Gastroesophageal sphincter (tissue), 3 donors: ENCODE results near the gene UNKL.

ENCODE experiments used
- EP300 ChIP-seq: sonication (generic); formaldehyde crosslinking; IDR thresholded peaks from one replicate; pipeline ENCODE4 v1.6.1; 2017; ENCODE audit warnings: antibody characterized with exemption, mild to moderate bottlenecking
- TF ChIP-seq, protein P1 (sequence below), 4 experiments: fragments of 200-600 bp in 2 of 4; fragments of 450-650 bp in 2 of 4; sonication (generic) in 1 of 4; IDR thresholded peaks; one replicate each; pipeline ENCODE4 v1.5.1; 2017 to 2019; ENCODE audit warnings: antibody characterized with exemption in 4 of 4, mild to moderate bottlenecking in 2 of 4, moderate library complexity in 2 of 4

DNA sequence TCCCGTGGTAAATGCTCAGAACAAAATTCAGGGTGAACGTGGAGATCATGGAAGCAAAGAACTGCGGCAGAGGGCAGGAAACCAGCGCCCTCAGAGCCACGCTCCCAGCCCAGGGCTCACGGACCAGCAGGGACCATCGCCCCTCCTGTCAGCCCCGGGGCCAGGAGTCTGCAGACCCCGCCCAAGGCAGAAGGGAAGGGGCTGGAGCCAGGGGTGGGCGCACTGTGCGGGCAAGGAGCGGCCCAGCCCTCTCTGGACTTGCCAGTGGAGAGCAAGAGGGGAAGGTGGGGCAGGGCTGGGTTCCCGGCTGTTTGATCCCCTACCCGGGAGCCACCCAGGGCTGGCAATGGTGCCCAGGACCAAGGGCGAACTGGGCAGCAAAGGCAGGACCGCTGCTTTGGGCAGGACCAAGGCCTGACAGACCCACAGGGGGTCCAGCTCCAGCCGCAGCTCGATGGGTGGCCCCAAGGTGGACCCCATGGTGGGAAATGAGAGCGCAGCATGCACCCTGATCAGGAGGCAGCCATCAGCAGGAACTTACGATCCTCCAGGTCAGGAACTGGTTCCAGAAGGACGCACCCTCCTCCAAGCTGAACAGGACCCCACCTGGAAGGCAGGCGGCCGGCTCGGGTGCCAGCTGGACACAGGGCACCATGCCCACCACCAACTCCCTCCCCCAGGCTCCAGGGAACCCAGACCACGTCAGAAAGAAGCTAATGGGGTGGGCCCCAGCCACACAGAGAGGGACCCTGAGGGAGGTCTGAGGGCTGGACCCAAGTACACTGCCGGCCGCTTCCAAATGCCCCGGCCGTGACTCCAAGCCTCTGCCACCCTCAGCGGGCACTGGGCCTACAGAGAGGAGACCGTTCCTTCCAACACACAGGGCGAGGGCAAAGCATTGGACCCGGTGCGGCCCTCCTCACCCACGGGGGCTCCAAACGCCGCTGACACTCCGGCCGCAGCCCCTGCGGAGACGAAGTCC lies 41.0 kb upstream of the UNKL start:
- TF ChIP-seq EP300: no peak
- TF ChIP-seq, protein P1, sequence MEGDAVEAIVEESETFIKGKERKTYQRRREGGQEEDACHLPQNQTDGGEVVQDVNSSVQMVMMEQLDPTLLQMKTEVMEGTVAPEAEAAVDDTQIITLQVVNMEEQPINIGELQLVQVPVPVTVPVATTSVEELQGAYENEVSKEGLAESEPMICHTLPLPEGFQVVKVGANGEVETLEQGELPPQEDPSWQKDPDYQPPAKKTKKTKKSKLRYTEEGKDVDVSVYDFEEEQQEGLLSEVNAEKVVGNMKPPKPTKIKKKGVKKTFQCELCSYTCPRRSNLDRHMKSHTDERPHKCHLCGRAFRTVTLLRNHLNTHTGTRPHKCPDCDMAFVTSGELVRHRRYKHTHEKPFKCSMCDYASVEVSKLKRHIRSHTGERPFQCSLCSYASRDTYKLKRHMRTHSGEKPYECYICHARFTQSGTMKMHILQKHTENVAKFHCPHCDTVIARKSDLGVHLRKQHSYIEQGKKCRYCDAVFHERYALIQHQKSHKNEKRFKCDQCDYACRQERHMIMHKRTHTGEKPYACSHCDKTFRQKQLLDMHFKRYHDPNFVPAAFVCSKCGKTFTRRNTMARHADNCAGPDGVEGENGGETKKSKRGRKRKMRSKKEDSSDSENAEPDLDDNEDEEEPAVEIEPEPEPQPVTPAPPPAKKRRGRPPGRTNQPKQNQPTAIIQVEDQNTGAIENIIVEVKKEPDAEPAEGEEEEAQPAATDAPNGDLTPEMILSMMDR (IDR thresholded peaks at IDR 0.05): no peak
